ENCODE data around the gene WWOX. TPM values are rescaled to one million over a fixed set of nuclear protein-coding genes. Genes with fewer than 3 reads are reported as not detected.

The WWOX gene
- total RNA-seq, 4 donors from 2014 or later = 21.4 to 55.6 (median 33.2) TPM

- DNase-seq (ENCODE audit: low spot score) = no peak
- no peak for TF ChIP-seq CTCF (IDR thresholded peaks at IDR 0.05)
- ATAC-seq (ENCODE audit: low FRiP score) = no peak
Observed at GRCh38 chr16:79155904-79156303, 1056.5 kb downstream of the WWOX start.

- no peak for TF ChIP-seq CTCF (IDR thresholded peaks at IDR 0.05)
- ATAC-seq (ENCODE audit: low FRiP score) (no peak), DNase-seq (ENCODE audit: low spot score) (no peak)
Observed at GRCh38 chr16:79156761-79157160, 1057.3 kb downstream of the WWOX start.

GRCh38 chr16:79158337-79158736 is 1058.9 kb downstream of the WWOX start:
- no peak for TF ChIP-seq CTCF (IDR thresholded peaks at IDR 0.05)
- DNase-seq (ENCODE audit: low spot score) = no peak
- ATAC-seq (ENCODE audit: low FRiP score) = no peak

GRCh38 chr16:79159261-79160049 is 1060.0 kb downstream of the WWOX start:
- no peak for ATAC-seq (ENCODE audit: low FRiP score)
- DNase-seq (ENCODE audit: low spot score) = no peak
- TF ChIP-seq CTCF (IDR thresholded peaks at IDR 0.05) = no peak

GRCh38 chr16:79162977-79163376 is 1063.5 kb downstream of the WWOX start:
- ATAC-seq (ENCODE audit: low FRiP score) (no peak), DNase-seq (ENCODE audit: low spot score) (no peak)
- TF ChIP-seq CTCF (IDR thresholded peaks at IDR 0.05) = no peak

- ATAC-seq (ENCODE audit: low FRiP score) (no peak), DNase-seq (ENCODE audit: low spot score) (no peak)
- TF ChIP-seq CTCF (IDR thresholded peaks at IDR 0.05) = no peak
Observed at GRCh38 chr16:79163691-79164387, 1064.4 kb downstream of the WWOX start.
